Activated naive CD4-positive, alpha-beta T cell treated with Interleukin-2 at 50 U/mL for 16 hours (primary cell): Measurements from ENCODE around the gene POLR3E.

ENCODE experiments used
- DNase-seq: peaks from one replicate; pipeline ENCODE4 v3.0.0-alpha.2; 2020

POLR3E gene

GRCh38 chr16:22297114-22297870, at the start of gene POLR3E:
Gene POLR3E, plus strand, starts transcription at chr16:22297409. Its CDS starts 5,560 bp downstream, at chr16:22302969.
- DNase-seq, result peak; percentile 100

DNA sequence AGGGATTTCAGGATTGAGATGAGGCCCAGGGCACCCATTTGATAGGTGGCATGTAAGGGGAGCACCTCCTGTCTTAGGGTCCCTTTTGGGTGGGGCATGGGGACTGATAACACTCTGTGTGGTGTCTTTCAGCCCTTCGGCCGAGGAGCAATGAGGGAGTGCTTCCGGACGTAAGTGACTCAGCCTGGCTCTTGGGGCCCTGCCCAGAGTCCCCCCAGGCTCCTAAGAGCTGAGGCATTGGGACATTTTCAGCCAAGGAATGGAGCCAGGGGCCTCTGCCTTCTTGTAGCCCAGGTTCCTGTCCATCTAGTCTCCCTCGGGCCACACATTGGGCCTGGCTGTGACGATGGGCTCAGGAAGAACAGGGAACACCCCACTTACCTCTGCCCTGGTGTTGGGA, 46.7 kb upstream of the POLR3E start:
- DNase-seq, result no peak

GRCh38 chr16:22252317-22252716, 44.9 kb upstream of the POLR3E start:
- no peak for DNase-seq

DNA sequence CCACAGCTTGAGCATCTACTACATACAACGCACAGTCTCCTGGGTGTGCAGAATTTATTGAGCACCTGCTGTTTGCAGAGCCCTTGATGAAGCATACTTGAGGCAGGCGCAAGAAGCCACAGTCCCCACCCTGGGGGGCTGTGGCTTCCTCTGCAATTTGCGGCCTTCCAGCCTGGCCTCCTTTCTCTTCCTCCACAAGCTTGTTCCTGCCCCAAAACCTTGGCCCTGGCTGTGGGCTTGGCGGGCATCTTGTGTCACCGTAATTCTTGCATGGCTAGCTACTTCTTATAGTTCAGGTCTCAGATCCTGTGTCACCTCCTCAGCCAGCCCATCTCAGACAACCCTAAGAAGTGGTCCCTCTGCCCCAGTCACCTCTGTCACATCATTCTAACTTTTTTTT, 43.9 kb upstream of the POLR3E start:
- no peak for DNase-seq

DNA sequence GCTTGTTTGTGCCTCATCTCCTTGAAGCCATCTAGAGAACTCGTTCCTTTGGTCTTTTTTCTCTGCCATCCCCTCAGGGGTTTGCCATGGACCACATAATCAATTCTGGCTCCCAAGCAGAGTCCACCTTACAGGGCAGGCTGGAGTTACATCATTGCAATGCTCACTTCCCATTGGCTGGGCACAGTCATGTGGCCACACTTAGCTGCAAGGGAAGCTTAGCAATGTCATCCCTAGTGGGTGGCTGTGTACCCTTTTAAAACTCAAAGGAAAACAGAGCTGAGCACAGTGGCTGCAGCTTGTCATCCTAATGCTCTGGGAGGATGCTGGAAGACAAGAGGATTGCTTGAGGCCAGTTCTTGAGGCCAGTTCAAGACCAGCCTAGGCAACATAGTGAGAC, 41.9 kb upstream of the POLR3E start:
- no peak for DNase-seq

DNA sequence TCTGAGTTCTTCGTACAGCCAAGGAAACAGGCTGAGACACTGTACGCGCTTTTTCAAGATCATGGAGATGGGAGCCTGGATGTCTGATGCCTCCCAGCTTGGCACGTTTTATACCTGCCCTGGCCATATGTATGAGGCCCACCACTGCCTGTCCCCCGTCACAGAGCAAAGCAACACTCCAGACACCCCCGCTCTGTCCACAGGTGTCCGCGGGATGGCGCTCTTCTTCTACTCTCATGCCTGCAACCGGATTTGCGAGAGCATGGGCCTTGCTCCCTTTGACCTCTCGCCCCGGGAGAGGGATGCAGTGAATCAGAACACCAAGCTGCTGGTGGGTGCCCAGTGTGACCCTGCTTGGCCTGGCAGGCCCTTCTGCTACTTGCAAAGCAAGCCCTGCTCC, 39.8 kb upstream of the POLR3E start:
- DNase-seq, result no peak

DNA sequence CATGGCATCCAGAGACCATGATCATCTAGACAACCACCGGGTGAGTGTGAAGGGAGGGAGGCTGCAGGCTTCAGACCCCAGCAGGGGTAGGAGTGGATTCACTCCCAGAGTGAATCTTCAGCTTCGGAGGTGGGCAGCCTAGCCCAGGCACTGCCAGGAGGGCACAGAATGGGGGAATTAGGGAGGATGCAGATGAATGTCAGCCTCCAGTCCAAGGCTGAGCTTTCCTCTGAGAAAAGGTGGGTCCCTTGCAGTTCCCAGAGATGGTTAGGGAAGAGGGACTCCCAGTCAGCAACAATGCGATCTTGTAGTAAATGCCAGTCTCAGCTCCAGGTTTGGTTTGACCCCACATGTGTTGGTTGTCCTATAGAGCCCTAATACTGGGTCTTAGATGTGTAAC, 36.7 kb upstream of the POLR3E start:
- no peak for DNase-seq

DNA sequence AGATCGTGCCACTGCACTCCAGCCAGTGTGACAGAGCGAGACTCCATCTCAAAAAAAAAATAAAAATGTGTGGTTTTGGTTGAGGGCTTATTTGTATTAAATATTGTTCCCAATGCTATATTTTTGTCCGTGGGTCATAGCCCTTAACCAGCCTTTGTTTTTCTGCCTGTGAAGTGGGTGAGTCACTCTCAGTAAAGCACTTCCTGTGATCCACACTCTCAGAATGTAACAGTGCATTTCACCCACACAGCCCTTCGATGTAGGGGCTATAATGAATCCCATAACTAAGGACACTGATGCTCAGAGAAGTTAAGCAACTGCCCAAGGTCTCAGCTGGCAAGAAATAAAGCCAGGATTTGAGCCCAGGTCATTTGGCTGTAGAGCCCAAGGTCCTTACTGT, 34.7 kb upstream of the POLR3E start:
- DNase-seq, result no peak

GRCh38 chr16:22264786-22265185, 32.4 kb upstream of the POLR3E start:
- DNase-seq, result no peak

DNA sequence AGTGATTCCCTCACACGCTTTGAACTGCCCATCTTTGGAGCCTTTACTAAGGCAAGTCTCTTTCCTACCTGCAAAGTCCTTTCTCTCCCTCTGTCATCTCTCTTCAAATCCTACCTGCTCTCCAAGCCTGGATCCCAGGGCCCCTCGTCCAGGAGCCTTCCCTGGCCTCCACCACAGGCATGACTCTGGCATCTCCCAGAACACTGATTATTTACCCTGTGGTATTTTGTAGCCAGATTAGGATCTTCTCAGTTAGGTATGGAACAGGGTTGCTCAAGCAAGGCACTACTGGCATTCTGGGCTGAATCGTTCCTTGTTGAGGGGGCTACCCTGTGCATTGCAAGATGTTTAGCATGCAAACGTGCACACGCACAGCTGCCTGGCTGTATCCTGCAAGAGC, 31.9 kb upstream of the POLR3E start:
- DNase-seq, result no peak

- no peak for DNase-seq
Observed at GRCh38 chr16:22266546-22266945, 30.7 kb upstream of the POLR3E start.

- no peak for DNase-seq
Observed at GRCh38 chr16:22267764-22268163, 29.4 kb upstream of the POLR3E start.

- DNase-seq, result peak; percentile 14
Observed at GRCh38 chr16:22270525-22270924, 26.7 kb upstream of the POLR3E start.

- no peak for DNase-seq
Observed at GRCh38 chr16:22272870-22273650, 24.1 kb upstream of the POLR3E start.

- no peak for DNase-seq
Observed at GRCh38 chr16:22274916-22275315, 22.3 kb upstream of the POLR3E start.

DNA sequence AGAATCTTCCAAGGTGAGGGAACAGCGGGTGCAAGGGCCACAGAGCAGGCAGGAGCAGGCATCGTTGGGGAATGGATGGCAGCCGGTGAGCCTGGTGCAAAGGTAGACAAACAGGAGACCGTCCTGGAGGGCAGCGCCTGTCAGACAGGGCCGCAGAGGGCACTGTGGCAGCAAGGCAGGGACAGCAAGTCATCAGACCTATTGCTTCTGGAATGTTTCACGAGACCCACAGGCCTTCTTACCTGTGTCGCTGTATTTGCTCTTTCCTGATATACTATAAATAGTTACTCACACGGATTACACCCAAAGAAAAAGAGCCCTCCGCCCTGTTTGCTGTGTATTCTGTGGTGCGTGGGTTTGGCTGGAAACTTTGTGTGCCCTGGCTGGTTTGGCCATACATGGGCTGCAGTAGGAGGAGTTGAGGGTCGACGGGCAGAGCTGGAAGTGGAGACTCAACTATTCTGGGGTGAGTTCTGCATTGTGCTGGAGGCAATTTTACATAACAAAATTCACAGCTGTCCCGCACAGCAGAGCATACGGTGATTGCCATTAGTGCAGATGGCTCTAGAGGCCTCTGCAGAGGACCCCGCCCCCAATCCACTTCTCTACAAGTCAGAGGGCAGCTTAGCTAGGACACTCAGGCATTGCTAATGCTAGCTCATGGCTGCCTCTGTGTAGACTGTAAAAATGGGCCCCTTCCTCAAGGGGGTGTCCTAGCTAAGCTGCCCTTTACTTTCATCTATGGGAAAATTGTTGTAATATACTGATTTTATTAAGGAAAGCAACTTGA, 18.6 kb upstream of the POLR3E start:
- no peak for DNase-seq

- no peak for DNase-seq
Observed at GRCh38 chr16:22282254-22282892, 14.8 kb upstream of the POLR3E start.

- no peak for DNase-seq
Observed at GRCh38 chr16:22284637-22285036, 12.6 kb upstream of the POLR3E start.

GRCh38 chr16:22285080-22285479, 12.1 kb upstream of the POLR3E start:
- DNase-seq, result no peak

DNA sequence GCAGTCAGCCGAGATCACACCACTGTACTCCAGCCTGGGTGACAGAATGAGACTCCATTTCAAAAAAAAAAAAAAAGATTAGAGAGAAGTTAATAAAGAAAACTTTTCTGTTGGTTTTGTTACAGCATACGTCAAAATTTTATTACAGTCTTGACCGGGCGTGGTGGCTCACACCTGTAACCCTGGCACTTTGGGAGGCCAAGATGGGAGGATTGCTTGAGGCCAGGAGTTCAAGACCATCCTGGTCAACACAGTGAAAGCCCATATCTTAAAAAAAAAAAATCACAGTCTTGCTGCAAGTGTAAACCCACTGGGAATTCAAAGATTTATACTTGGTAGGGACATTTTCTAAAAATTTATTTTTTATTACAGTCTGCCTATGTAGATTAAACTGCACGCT, 6.2 kb upstream of the POLR3E start:
- DNase-seq, result no peak

DNA sequence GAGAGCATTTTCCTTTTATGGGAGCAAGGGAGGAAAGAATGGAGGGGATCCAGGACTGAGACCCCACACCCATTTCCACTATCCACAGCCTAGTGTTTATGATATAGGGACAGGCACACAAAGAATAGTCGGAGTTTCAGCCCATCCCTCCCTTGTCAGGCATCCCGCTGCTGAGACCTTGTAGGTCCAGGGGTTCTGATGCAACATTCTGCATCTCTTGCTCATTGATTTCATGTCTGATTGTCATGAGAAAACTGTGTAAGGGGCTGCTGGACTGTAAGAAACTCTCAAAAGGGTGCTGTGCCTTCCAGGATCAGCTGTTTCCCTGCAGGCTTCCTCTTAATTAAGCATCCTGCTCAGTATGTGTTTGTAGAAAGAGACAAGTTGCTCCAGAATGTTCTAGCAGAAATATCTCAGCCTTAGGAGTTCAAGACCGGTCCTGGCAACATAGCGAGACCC, 5.3 kb upstream of the POLR3E start:
- no peak for DNase-seq

DNA sequence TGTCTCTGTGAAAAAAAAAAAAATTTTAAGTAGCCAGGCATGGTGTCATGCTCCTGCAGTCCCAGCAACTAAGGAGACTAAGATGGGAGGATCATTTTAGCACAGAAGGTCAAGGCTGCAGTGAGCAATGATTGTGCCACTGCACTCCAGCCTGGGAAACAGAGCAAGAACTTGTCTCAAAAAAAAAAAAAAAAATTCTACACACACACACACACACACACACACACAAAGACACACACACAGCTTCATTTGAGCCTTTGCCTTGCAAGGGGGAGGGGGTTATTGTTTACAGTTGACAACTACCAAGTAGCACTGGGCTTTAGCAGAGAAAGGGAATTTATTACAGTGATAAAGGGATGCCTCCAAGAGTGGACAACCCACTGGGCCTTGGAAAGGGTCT, 4.9 kb upstream of the POLR3E start:
- DNase-seq, result no peak
